Measurements from ENCODE around the gene HECW1. TPM values are rescaled to one million over a fixed set of nuclear protein-coding genes. Genes with fewer than 3 reads are reported as not detected.

Gene HECW1
- total RNA-seq, 4 donors from 2014 or later: 0.09 to 0.32 (median 0.12) TPM

- DNase-seq (ENCODE audit: low spot score) (no peak), ATAC-seq (ENCODE audit: low FRiP score) (no peak)
- no peak for TF ChIP-seq CTCF (IDR thresholded peaks at IDR 0.05)
These were observed 204.6 kb downstream of the HECW1 start for GRCh38 chr7:43317075-43317474.

GRCh38 chr7:43318188-43318770 is 205.8 kb downstream of the HECW1 start:
- TF ChIP-seq CTCF (IDR thresholded peaks at IDR 0.05): no peak
- no peak for DNase-seq (ENCODE audit: low spot score)
- peak; percentile 95 for ATAC-seq (ENCODE audit: low FRiP score)

- no peak for TF ChIP-seq CTCF (IDR thresholded peaks at IDR 0.05)
- ATAC-seq (ENCODE audit: low FRiP score): no peak
- no peak for DNase-seq (ENCODE audit: low spot score)
These were observed 213.1 kb downstream of the HECW1 start for GRCh38 chr7:43325595-43325994.

GRCh38 chr7:43328336-43328735 is 215.9 kb downstream of the HECW1 start:
- DNase-seq (ENCODE audit: low spot score) (no peak), ATAC-seq (ENCODE audit: low FRiP score) (no peak)
- no peak for TF ChIP-seq CTCF (IDR thresholded peaks at IDR 0.05)

- DNase-seq (ENCODE audit: low spot score): no peak
These were observed 216.4 kb downstream of the HECW1 start for GRCh38 chr7:43328785-43329380.

GRCh38 chr7:43332193-43332796 is 219.8 kb downstream of the HECW1 start:
- DNase-seq (ENCODE audit: low spot score) (no peak), ATAC-seq (ENCODE audit: low FRiP score) (no peak)
- no peak for TF ChIP-seq CTCF (IDR thresholded peaks at IDR 0.05)

More at GRCh38 chr7:43328785-43329380, 216.4 kb downstream of the HECW1 start:
- TF ChIP-seq CTCF (IDR thresholded peaks at IDR 0.05): no peak
- ATAC-seq (ENCODE audit: low FRiP score): no peak

- no peak for TF ChIP-seq CTCF (IDR thresholded peaks at IDR 0.05)
- no peak for ATAC-seq (ENCODE audit: low FRiP score)
These were observed 224.7 kb downstream of the HECW1 start for GRCh38 chr7:43337191-43337590.

More at GRCh38 chr7:43337191-43337590, 224.7 kb downstream of the HECW1 start:
- DNase-seq (ENCODE audit: low spot score): no peak
